Endodermal cell (in vitro differentiated cells): ENCODE results near the gene DUT. TPM values are rescaled to one million over a fixed set of nuclear protein-coding genes. Genes with fewer than 3 reads are reported as not detected.

Experiments
- DNase-seq: peaks from one replicate; pipeline ENCODE4 v3.0.0-alpha.2; 2017
- H3K27ac ChIP-seq: 2 replicates; pipeline ENCODE4 v1.5.1; 2013; ENCODE audit warnings: mild to moderate bottlenecking, low read depth, low read length, moderate library complexity
- H3K27me3 ChIP-seq: 2 replicates; pipeline ENCODE4 v1.6.1; 2013; ENCODE audit warnings: mild to moderate bottlenecking, low read length, moderate library complexity; ENCODE audit not compliant: insufficient read depth, control insufficient read depth, poor library complexity, severe bottlenecking
- H3K36me3 ChIP-seq: 2 replicates; pipeline ENCODE4 v1.7.0; 2013; ENCODE audit warnings: mild to moderate bottlenecking, low read length, moderate library complexity; ENCODE audit not compliant: control insufficient read depth, insufficient read depth
- H3K4me1 ChIP-seq: one replicate; pipeline ENCODE4 v1.7.0; 2013; ENCODE audit warnings: low read length; ENCODE audit not compliant: control insufficient read depth, insufficient read depth
- H3K4me3 ChIP-seq: 2 replicates; pipeline ENCODE4 v1.5.1; 2013; ENCODE audit warnings: mild to moderate bottlenecking, low read length, moderate library complexity
- H3K9ac ChIP-seq: 2 replicates; pipeline ENCODE4 v1.6.1; 2013; ENCODE audit warnings: mild to moderate bottlenecking, low read length, moderate library complexity; ENCODE audit not compliant: poor library complexity, severe bottlenecking; ENCODE audit errors: extremely low read depth
- H3K9me3 ChIP-seq: 2 replicates; pipeline ENCODE4 v1.6.1; 2013; ENCODE audit warnings: mild to moderate bottlenecking, low read length, moderate library complexity; ENCODE audit not compliant: control insufficient read depth
- H3K27ac Mint-ChIP-seq: 2 replicates; pipeline ENCODE4 v1.8.0; 2020; ENCODE audit warnings: mixed read lengths
- H3K27me3 Mint-ChIP-seq: 2 replicates; pipeline ENCODE4 v1.8.0; 2021; ENCODE audit warnings: mild to moderate bottlenecking, mixed read lengths; ENCODE audit not compliant: insufficient read depth
- H3K36me3 Mint-ChIP-seq: 2 replicates; pipeline ENCODE4 v1.8.0; 2020; ENCODE audit warnings: low read depth, mixed read lengths
- H3K4me1 Mint-ChIP-seq: 2 replicates; pipeline ENCODE4 v1.8.0; 2020; ENCODE audit warnings: mixed read lengths
- H3K4me3 Mint-ChIP-seq: 2 replicates; pipeline ENCODE4 v1.8.0; 2020; ENCODE audit warnings: mild to moderate bottlenecking, moderate library complexity, mixed read lengths
- H3K9me3 Mint-ChIP-seq: 2 replicates; pipeline ENCODE4 v1.8.0; 2020; ENCODE audit warnings: mild to moderate bottlenecking, mixed read lengths
- CTCF ChIP-seq: fragments of 200-600 bp; sonication (generic); conservative IDR thresholded peaks from 2 replicates; pipeline ENCODE4 v1.5.0; 2021; ENCODE audit warnings: antibody characterized with exemption, mild to moderate bottlenecking
- WGBS, 2 experiments: methylation state at CpG; one replicate each; pipeline versions ENCODE4 v1.1.5 to v1.1.7; 2013; ENCODE audit warnings: missing lambda C conversion rate in 2 of 2, mixed read lengths in 1 of 2; ENCODE audit not compliant: insufficient coverage in 1 of 2, insufficient read length in 1 of 2; 5-methylcytosine and 5-hydroxymethylcytosine counted together
- total RNA-seq, 2 donors: library from RNA; stranded (reverse); fragmentation: NEBNext Ultra II Directional in 1 of 2; extraction: Animal tissue kit (Norgen Biotek cat#: 25700) in 1 of 2; gene quantifications; 2 replicates in 1 of 2; 3 replicates in 1 of 2; pipeline ENCODE4 v1.2.1, GENCODE V29; 2021

The DUT gene
- total RNA-seq, 2 donors from 2014 or later, result 70.9 to 74.2 TPM

- Mint-ChIP-seq H3K4me3 (no peak overlapping the region), H3K36me3 (no peaks in the 10 kb centered on the region), H3K9me3 (peaks cover 1% of the 10 kb centered on the region), H3K27ac (no peak overlapping the region), H3K4me1 (peaks cover 41% of the 10 kb centered on the region), H3K27me3 (no peaks in the 10 kb centered on the region)
- no peaks in the 10 kb centered on the region for H3K36me3 ChIP-seq
- no peaks in the 10 kb centered on the region for H3K9me3 ChIP-seq
- no peaks in the 10 kb centered on the region for H3K27me3 ChIP-seq
- H3K9ac ChIP-seq, result no peak overlapping the region
- no peak overlapping the region for H3K27ac ChIP-seq
- peak; percentile 71 for DNase-seq
- H3K4me3 ChIP-seq, result no peak overlapping the region
- H3K4me1 ChIP-seq, result peaks cover 19% of the 10 kb centered on the region
- TF ChIP-seq CTCF, result peak; percentile 62
- WGBS, 2 experiments, result 71 to 79% methylated on average over 4 to 5 of the region's 5 CpGs
Measured at GRCh38 chr15:48300038-48300437, 31.2 kb upstream of the DUT start.

GRCh38 chr15:48304398-48304797 is 26.8 kb upstream of the DUT start:
- H3K9me3 Mint-ChIP-seq, result peaks cover 1% of the 10 kb centered on the region
- H3K36me3 Mint-ChIP-seq, result no peaks in the 10 kb centered on the region
- 73 to 83% methylated on average over 2 of the region's 2 CpGs for WGBS, 2 experiments
- H3K4me3 ChIP-seq, result no peak overlapping the region
- H3K27ac ChIP-seq, result no peak overlapping the region
- peak; percentile 73 for DNase-seq
- H3K4me1 Mint-ChIP-seq, result peaks cover 30% of the 10 kb centered on the region
- H3K27me3 Mint-ChIP-seq, result no peaks in the 10 kb centered on the region
- H3K4me1 ChIP-seq, result peaks cover 7% of the 10 kb centered on the region
- H3K9me3 ChIP-seq, result no peaks in the 10 kb centered on the region
- no peak overlapping the region for H3K4me3 Mint-ChIP-seq
- no peaks in the 10 kb centered on the region for H3K36me3 ChIP-seq
- H3K27me3 ChIP-seq, result no peaks in the 10 kb centered on the region
- no peak for TF ChIP-seq CTCF
- H3K27ac Mint-ChIP-seq, result peak overlapping the region; percentile 25
- H3K9ac ChIP-seq, result no peak overlapping the region

- H3K27ac Mint-ChIP-seq, result no peak overlapping the region
- no peaks in the 10 kb centered on the region for H3K27me3 Mint-ChIP-seq
- H3K27me3 ChIP-seq, result no peaks in the 10 kb centered on the region
- H3K36me3 ChIP-seq, result no peaks in the 10 kb centered on the region
- TF ChIP-seq CTCF, result no peak
- no peak overlapping the region for H3K4me3 Mint-ChIP-seq
- no peak for DNase-seq
- H3K9me3 Mint-ChIP-seq, result peaks cover 1% of the 10 kb centered on the region
- no peak overlapping the region for H3K4me3 ChIP-seq
- H3K4me1 ChIP-seq, result peaks cover 7% of the 10 kb centered on the region
- peaks cover 21% of the 10 kb centered on the region for H3K4me1 Mint-ChIP-seq
- 70 to 79% methylated on average over 1 of the region's 1 CpG for WGBS, 2 experiments
- no peak overlapping the region for H3K9ac ChIP-seq
- no peak overlapping the region for H3K27ac ChIP-seq
- no peaks in the 10 kb centered on the region for H3K9me3 ChIP-seq
- no peaks in the 10 kb centered on the region for H3K36me3 Mint-ChIP-seq
Measured at GRCh38 chr15:48306639-48307038, 24.6 kb upstream of the DUT start.
